Gastrocnemius medialis (tissue), 4 donors: Measurements from ENCODE around the gene RAB21.

ENCODE experiments used
- CTCF ChIP-seq, 5 experiments: fragments of 450-650 bp in 3 of 5; fragments of 200-600 bp in 2 of 5; sonication (generic) in 2 of 5; IDR thresholded peaks in 4 of 5; conservative IDR thresholded peaks in 1 of 5; 1 replicate in 4 of 5; 2 replicates in 1 of 5; pipeline ENCODE4 v1.5.1; 2016 to 2019; ENCODE audit warnings: antibody characterized with exemption in 5 of 5, mild to moderate bottlenecking in 3 of 5, moderate library complexity in 3 of 5
- POLR2A ChIP-seq, 2 donors: fragments of 450-650 bp; IDR thresholded peaks; one replicate each; pipeline ENCODE4 v1.6.1; 2017; ENCODE audit warnings: antibody characterized with exemption in 2 of 2, mild to moderate bottlenecking in 2 of 2, moderate library complexity in 2 of 2

GRCh38 chr12:71726548-71726947 lies 28.1 kb upstream of the RAB21 start:
- TF ChIP-seq CTCF (IDR thresholded peaks at IDR 0.05 in 4 of 5, conservative IDR thresholded peaks at IDR 0.05 in 1 of 5), result no peak
- TF ChIP-seq POLR2A (IDR thresholded peaks at IDR 0.05), result no peak
